H1 (cell line): ENCODE data around the gene NDUFB10. TPM values are rescaled to one million over a fixed set of nuclear protein-coding genes. Genes with fewer than 3 reads are reported as not detected.

Source experiments
- CTCF ChIA-PET: fragments of 300-600 bp; sonication (Branson Sonifier 250); formaldehyde crosslinking; loops from one replicate; lab custom pipeline; 2021; ENCODE audit not compliant: partially characterized antibody; lab: Charles Lee
- POLR2A ChIA-PET: fragments of 300-600 bp; sonication (Branson Sonifier 250); formaldehyde crosslinking; loops from one replicate; lab custom pipeline; 2021; ENCODE audit warnings: inconsistent platforms; ENCODE audit not compliant: partially characterized antibody; lab: Charles Lee
- DNase-seq, 2 experiments: peaks; one replicate each; pipeline versions ENCODE4 v3.0.0 to v3.0.0-alpha.2; 2010 to 2022; ENCODE audit warnings: low spot score in 2 of 2, low read depth in 1 of 2, mixed read lengths in 1 of 2
- FAIRE-seq: peaks from 2 replicates; lab custom pipeline; 2011; peaks lifted over from hg19 to GRCh38; lab: Jason Lieb, UNC
- H2AFZ ChIP-seq: 2 replicates; pipeline ENCODE4 v1.8.1; 2012; ENCODE audit warnings: low read length, inconsistent platforms
- H2AK5ac ChIP-seq: 2 replicates; pipeline ENCODE4 v1.6.1; 2013; ENCODE audit warnings: low read depth, low read length
- H2BK120ac ChIP-seq: replicated peaks from 2 replicates; pipeline ENCODE3; 2013; ENCODE audit warnings: low read depth, low read length, inconsistent platforms
- H2BK12ac ChIP-seq: 2 replicates; pipeline ENCODE4 v1.6.1; 2013; ENCODE audit warnings: low read depth, low read length
- H2BK15ac ChIP-seq: 2 replicates; pipeline ENCODE4 v1.6.1; 2013; ENCODE audit warnings: low read length
- H2BK20ac ChIP-seq: 2 replicates; pipeline ENCODE4 v1.6.1; 2013; ENCODE audit warnings: low read length
- H2BK5ac ChIP-seq: 2 replicates; pipeline ENCODE4 v1.6.1; 2013; ENCODE audit warnings: low read depth, low read length
- H3K14ac ChIP-seq: 2 replicates; pipeline ENCODE4 v1.6.1; 2013; ENCODE audit warnings: inconsistent platforms; ENCODE audit not compliant: insufficient read length
- H3K18ac ChIP-seq: 2 replicates; pipeline ENCODE4 v1.6.1; 2013; ENCODE audit warnings: low read length; ENCODE audit errors: extremely low read depth
- H3K23ac ChIP-seq: 2 replicates; pipeline ENCODE4 v1.6.1; 2013; ENCODE audit warnings: inconsistent platforms; ENCODE audit not compliant: insufficient read length
- H3K23me2 ChIP-seq: 2 replicates; pipeline ENCODE4 v1.6.1; 2013; ENCODE audit warnings: low read depth, low read length
- H3K27ac ChIP-seq: 2 replicates; pipeline ENCODE4 v1.6.1; 2011; ENCODE audit warnings: low read depth, low read length, inconsistent platforms
- H3K27me3 ChIP-seq, 4 experiments: replicated peaks in 1 of 4; 1 replicate in 1 of 4; 2 replicates in 3 of 4; pipeline versions ENCODE4 v1.6.1 to v1.8.1; 2011 to 2013; ENCODE audit warnings: low read length in 3 of 4, mild to moderate bottlenecking in 3 of 4, inconsistent platforms in 2 of 4, mixed read lengths in 2 of 4, moderate library complexity in 1 of 4; ENCODE audit not compliant: control insufficient read depth in 3 of 4, insufficient read depth in 3 of 4; ENCODE audit errors: extremely low read depth in 1 of 4
- H3K36me3 ChIP-seq, 4 experiments: 2 replicates each; pipeline versions ENCODE4 v1.6.1 to v1.8.1; 2011 to 2013; ENCODE audit warnings: mild to moderate bottlenecking in 4 of 4, low read length in 3 of 4, moderate library complexity in 2 of 4, control low read depth in 1 of 4, inconsistent platforms in 1 of 4; ENCODE audit not compliant: insufficient read depth in 4 of 4, control insufficient read depth in 2 of 4
- H3K4ac ChIP-seq: replicated peaks from 2 replicates; pipeline ENCODE3; 2013; ENCODE audit warnings: low read length, low read depth, mixed read lengths, inconsistent platforms; ENCODE audit not compliant: insufficient read length
- H3K4me1 ChIP-seq, 4 experiments: replicated peaks in 1 of 4; 1 replicate in 1 of 4; 2 replicates in 3 of 4; pipeline versions ENCODE4 v1.6.1 to v1.8.1; 2011 to 2013; ENCODE audit warnings: low read length in 3 of 4, inconsistent platforms in 2 of 4, mixed read lengths in 1 of 4; ENCODE audit not compliant: insufficient read depth in 4 of 4, control insufficient read depth in 3 of 4
- H3K4me2 ChIP-seq, 2 experiments: 2 replicates each; pipeline versions ENCODE4 v1.6.1 to v1.8.1; 2011 to 2013; ENCODE audit warnings: low read depth in 2 of 2, low read length in 2 of 2, control low read depth in 1 of 2, inconsistent platforms in 1 of 2, mild to moderate bottlenecking in 1 of 2; ENCODE audit not compliant: insufficient read depth in 1 of 2
- H3K4me3 ChIP-seq, 4 experiments: fragments of 200-600, 300-600 bp in 1 of 4; sonication (generic), shearing (Covaris generic), sonication (Bioruptor Twin) in 1 of 4; 2 replicates each; pipeline versions ENCODE4 v1.5.1 to v1.8.1; 2011 to 2016; ENCODE audit warnings: low read length in 4 of 4, low read depth in 3 of 4, control low read depth in 2 of 4, inconsistent platforms in 2 of 4, mild to moderate bottlenecking in 2 of 4, mixed read lengths in 1 of 4, moderate library complexity in 1 of 4; ENCODE audit not compliant: insufficient read depth in 2 of 4; ENCODE audit errors: extremely low read depth in 1 of 4
- H3K56ac ChIP-seq: replicated peaks from 2 replicates; pipeline ENCODE3; 2013; ENCODE audit warnings: low read depth, mild to moderate bottlenecking, mixed read lengths, low read length, inconsistent platforms; ENCODE audit not compliant: insufficient read length
- H3K79me1 ChIP-seq: 2 replicates; pipeline ENCODE4 v1.6.1; 2013; ENCODE audit warnings: low read depth, low read length, control low read depth
- H3K79me2 ChIP-seq, 2 experiments: 2 replicates each; pipeline versions ENCODE4 v1.6.1 to v1.8.1; 2012 to 2013; ENCODE audit warnings: low read length in 2 of 2, mild to moderate bottlenecking in 2 of 2, inconsistent platforms in 1 of 2; ENCODE audit not compliant: insufficient read depth in 2 of 2, control insufficient read depth in 1 of 2
- H3K9ac ChIP-seq, 4 experiments: replicated peaks in 1 of 4; 1 replicate in 1 of 4; 2 replicates in 3 of 4; pipeline versions ENCODE4 v1.6.1 to v1.8.1; 2011 to 2013; ENCODE audit warnings: low read depth in 3 of 4, low read length in 3 of 4, control low read depth in 2 of 4, mild to moderate bottlenecking in 2 of 4, moderate library complexity in 2 of 4, inconsistent platforms in 1 of 4; ENCODE audit errors: extremely low read depth in 1 of 4
- H3K9me3 ChIP-seq, 2 experiments: 2 replicates each; pipeline versions ENCODE4 v1.6.1 to v1.8.1; 2012 to 2013; ENCODE audit warnings: mild to moderate bottlenecking in 2 of 2, moderate library complexity in 2 of 2, control low read depth in 1 of 2, inconsistent platforms in 1 of 2, low read depth in 1 of 2, low read length in 1 of 2, mixed read lengths in 1 of 2; ENCODE audit not compliant: insufficient read depth in 2 of 2
- H4K20me1 ChIP-seq, 2 experiments: replicated peaks in 1 of 2; 2 replicates each; pipeline versions ENCODE3 to v1.8.1; 2011 to 2013; ENCODE audit warnings: inconsistent platforms in 2 of 2, low read length in 2 of 2, mild to moderate bottlenecking in 1 of 2; ENCODE audit not compliant: insufficient read depth in 2 of 2, control insufficient read depth in 1 of 2
- H4K5ac ChIP-seq: 2 replicates; pipeline ENCODE4 v1.6.1; 2013; ENCODE audit warnings: low read length, low read depth, mixed read lengths, inconsistent platforms; ENCODE audit not compliant: insufficient read length
- H4K8ac ChIP-seq: 2 replicates; pipeline ENCODE4 v1.8.0; 2013; ENCODE audit warnings: mild to moderate bottlenecking, moderate library complexity, low read length, inconsistent platforms; ENCODE audit not compliant: insufficient read depth; ENCODE audit errors: extremely low read depth
- H4K91ac ChIP-seq: replicated peaks from 2 replicates; pipeline ENCODE3; 2013; ENCODE audit warnings: low read length, mixed read lengths, inconsistent platforms; ENCODE audit not compliant: insufficient read length
- BCL11A ChIP-seq, 2 experiments: IDR thresholded peaks; one replicate each; pipeline ENCODE4 v1.6.1; 2011; ENCODE audit warnings: low read depth in 2 of 2, low read length in 2 of 2, mild to moderate bottlenecking in 2 of 2
- EP300 ChIP-seq, 2 experiments: IDR thresholded peaks; 1 replicate in 1 of 2; 2 replicates in 1 of 2; pipeline ENCODE4 v1.6.1; 2011 to 2012; ENCODE audit warnings: low read depth in 2 of 2, low read length in 2 of 2, mild to moderate bottlenecking in 2 of 2, borderline replicate concordance in 1 of 2, inconsistent platforms in 1 of 2, moderate library complexity in 1 of 2
- EZH2 ChIP-seq: fragments of 200-600 bp; sonication (generic); IDR thresholded peaks from 2 replicates; pipeline ENCODE4 v1.7.1; 2012; ENCODE audit warnings: low read depth, mild to moderate bottlenecking, moderate library complexity, low read length, inconsistent platforms; ENCODE audit not compliant: severe bottlenecking
- GABPA ChIP-seq: IDR thresholded peaks from 2 replicates; pipeline ENCODE4 v1.6.1; 2011; ENCODE audit warnings: mild to moderate bottlenecking, low read length, moderate library complexity, borderline replicate concordance; ENCODE audit not compliant: insufficient read depth
- HDAC2 ChIP-seq, 2 experiments: fragments of 300-600 bp in 1 of 2; sonication (generic) in 1 of 2; IDR thresholded peaks; 2 replicates each; pipeline ENCODE4 v1.6.1; 2011 to 2012; ENCODE audit warnings: low read depth in 2 of 2, low read length in 2 of 2, mild to moderate bottlenecking in 2 of 2, moderate library complexity in 2 of 2, borderline replicate concordance in 1 of 2, inconsistent platforms in 1 of 2
- KDM5A ChIP-seq: fragments of 200-600 bp; IDR thresholded peaks from 2 replicates; pipeline ENCODE4 v1.7.1; 2012; ENCODE audit warnings: mild to moderate bottlenecking, low read length, inconsistent platforms, mixed read lengths
- SAP30 ChIP-seq: fragments of 300-600 bp; sonication (generic); IDR thresholded peaks from 2 replicates; pipeline ENCODE4 v1.7.1; 2012; ENCODE audit warnings: low read length, moderate library complexity, mild to moderate bottlenecking, inconsistent platforms; ENCODE audit not compliant: insufficient read depth, insufficient replicate concordance
- SIX5 ChIP-seq: IDR thresholded peaks from 2 replicates; pipeline ENCODE4 v1.6.1; 2011; ENCODE audit warnings: mild to moderate bottlenecking, low read depth, low read length
- SP4 ChIP-seq: IDR thresholded peaks from 2 replicates; pipeline ENCODE4 v1.6.1; 2012; ENCODE audit warnings: low read length, inconsistent platforms
- TAF1 ChIP-seq: IDR thresholded peaks from 2 replicates; pipeline ENCODE4 v1.6.1; 2011; ENCODE audit warnings: mild to moderate bottlenecking, low read depth, low read length
- TCF12 ChIP-seq: IDR thresholded peaks from 2 replicates; pipeline ENCODE4 v1.6.1; 2011; ENCODE audit warnings: low read depth, mild to moderate bottlenecking, low read length
- WGBS, 2 experiments: shearing (Covaris generic) in 1 of 2; methylation state at CpG; one replicate each; pipeline versions ENCODE4 v1.1.6 to v1.1.7; 2013 to 2015; ENCODE audit warnings: low lambda C conversion rate in 2 of 2, mixed read lengths in 2 of 2, inconsistent platforms in 1 of 2, low coverage in 1 of 2, missing lambda C conversion rate in 1 of 2; ENCODE audit not compliant: insufficient replicate concordance in 2 of 2, insufficient coverage in 1 of 2, insufficient read length in 1 of 2; ENCODE audit errors: extremely low coverage in 1 of 2, missing lambda C conversion rate in 1 of 2; 5-methylcytosine and 5-hydroxymethylcytosine counted together
- polyA plus RNA-seq, 7 experiments: library from polyadenylated mRNA; depleted of rRNA in 3 of 7; stranded (reverse) in 5 of 7; unstranded in 2 of 7; fragments of >200 nt in 5 of 7; fragments of 200-250 nt in 2 of 7; gene quantifications; 1 replicate in 5 of 7; 2 replicates in 1 of 7; 4 replicates in 1 of 7; pipeline versions ENCODE4 v1.2.1 to v1.2.3, GENCODE V29; 2011 to 2013; ENCODE audit warnings: missing spikeins in 2 of 7, mixed read lengths in 2 of 7
- total RNA-seq: library from RNA; stranded (reverse); fragmentation: NEBNext Ultra II Directional; extraction: Animal tissue kit (Norgen Biotek cat#: 25700); gene quantifications from 2 replicates; pipeline ENCODE4 v1.2.1, GENCODE V29; 2021
- TF ChIP-seq, protein P1 (sequence below): IDR thresholded peaks from 2 replicates; pipeline ENCODE4 v1.6.1; 2011; ENCODE audit warnings: low read depth, mild to moderate bottlenecking, low read length; ENCODE audit not compliant: insufficient read depth

The NDUFB10 gene
- total and polyA plus RNA-seq, 2 of the 8 experiments (the other 6 are each of a cell fraction or from before 2014, with no cell fraction given): 183 to 194 TPM

GRCh38 chr16:2006317-2006716 is 47.0 kb downstream of the NDUFB10 start:
- Histone ChIP-seq H3K4ac (no peak overlapping the region), H3K79me2 (peaks cover 22 to 52% of the 10 kb centered on the region in 2 experiments; a peak in 3 of 4 replicates), H3K23me2 (peaks cover 12% of the 10 kb centered on the region; the same call in 1 of the 2 replicates), H2BK15ac (no peak overlapping the region), H3K4me1 (peaks cover 3 to 38% (median 22%) of the 10 kb centered on the region in 4 experiments), H4K20me1 (peaks cover 29 to 61% of the 10 kb centered on the region in 2 experiments), H2BK20ac (no peak overlapping the region), H3K4me3 (no peak overlapping the region), H3K56ac (no peak overlapping the region), H4K5ac (no peak overlapping the region), H2AK5ac (no peak overlapping the region), H4K8ac (no peak overlapping the region), H2BK12ac (no peak overlapping the region), H2BK120ac (no peak overlapping the region), H3K14ac (no peak overlapping the region), H3K36me3 (peaks cover 10 to 21% (median 15%) of the 10 kb centered on the region in 4 experiments), H2AFZ (no peak overlapping the region), H3K79me1 (peaks cover 9% of the 10 kb centered on the region; the same call in 1 of the 2 replicates), H3K18ac (no peak overlapping the region), H3K9me3 (no peaks in the 10 kb centered on the region), H3K23ac (no peak overlapping the region), H3K9ac (no peak overlapping the region), H3K4me2 (no peak overlapping the region), H4K91ac (no peak overlapping the region), H2BK5ac (peak overlapping the region; percentile 35; the same call in 1 of the 2 replicates), H3K27ac (no peak overlapping the region), H3K27me3 (no peaks in the 10 kb centered on the region)
- 92% methylated on average over 7 of the region's 8 CpGs; no CpG with 5 or more reads in 1 of the 2 experiments for WGBS, 2 experiments
- POLR2A ChIA-PET: interaction anchor here (0.6 to 4.7 kb wide), 6 partner anchors 10 to 1263 kb away, joined by 3 to 37 read pairs (median 8); partner anchors contain the start of genes RNF151, RPS2 and TRAF7
- FAIRE-seq (no peak), DNase-seq (no peak)
- CTCF ChIA-PET: interaction anchor here (0.7 to 4.3 kb wide), 12 partner anchors 9 to 146 kb away, joined by 3 to 55 read pairs (median 6); partner anchors contain the start of genes NPW and SYNGR3
- no peak for TF ChIP-seq BCL11A (IDR thresholded peaks at IDR 0.05; ENCODE audit: low read depth in 2 of 2, low read length in 2 of 2)
- no peak for TF ChIP-seq TAF1
- no peak for TF ChIP-seq EZH2
- no peak for TF ChIP-seq GABPA
- TF ChIP-seq, protein P1, sequence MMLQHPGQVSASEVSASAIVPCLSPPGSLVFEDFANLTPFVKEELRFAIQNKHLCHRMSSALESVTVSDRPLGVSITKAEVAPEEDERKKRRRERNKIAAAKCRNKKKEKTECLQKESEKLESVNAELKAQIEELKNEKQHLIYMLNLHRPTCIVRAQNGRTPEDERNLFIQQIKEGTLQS: no peak
- no peak for TF ChIP-seq SIX5
- TF ChIP-seq EP300 (IDR thresholded peaks at IDR 0.05; ENCODE audit: borderline replicate concordance in 1 of 2, low read depth in 2 of 2, low read length in 2 of 2): no peak
- TF ChIP-seq HDAC2 (IDR thresholded peaks at IDR 0.05; ENCODE audit: borderline replicate concordance in 1 of 2, low read depth in 2 of 2, low read length in 2 of 2): no peak
- TF ChIP-seq TCF12: no peak
- no peak for TF ChIP-seq KDM5A
- no peak for TF ChIP-seq SP4
- TF ChIP-seq SAP30: no peak
